ENCODE measurements around the gene REPS1.
"Not testable (repeated sequence)": the region's sequence is repeated elsewhere in the genome, so short reads cannot be mapped to it uniquely, and the experiment has no call there.

REPS1 gene

GRCh38 chr6:138987643-138988468, at the start of gene REPS1:
TSS of gene REPS1 (minus strand) at chr6:138988253. CDS start at chr6:138987682, 571 bp downstream.
- FAIRE-seq = no peak

- no peak for FAIRE-seq
These were observed 49.4 kb upstream of the REPS1 start for GRCh38 chr6:139037490-139037889.

GRCh38 chr6:139030228-139030963, 42.3 kb upstream of the REPS1 start:
- FAIRE-seq = no peak

GRCh38 chr6:139029470-139030227, 41.6 kb upstream of the REPS1 start:
- FAIRE-seq = no peak

- no peak for FAIRE-seq
These were observed 40.8 kb upstream of the REPS1 start, which contains the start of gene ABRACL for GRCh38 chr6:139028658-139029469. TSS of gene ABRACL (plus strand) at chr6:139028745. CDS start at chr6:139034161, 5,416 bp downstream.

GRCh38 chr6:139028215-139028657, 40.2 kb upstream of the REPS1 start:
- no peak for FAIRE-seq

- FAIRE-seq = no peak
These were observed 39.6 kb upstream of the REPS1 start for GRCh38 chr6:139027620-139028182.

GRCh38 chr6:139025416-139025815, 37.4 kb upstream of the REPS1 start:
- not testable (repeated sequence) for FAIRE-seq

- no peak for FAIRE-seq
These were observed 32.6 kb upstream of the REPS1 start for GRCh38 chr6:139020689-139021088.

GRCh38 chr6:139019722-139020121, 31.7 kb upstream of the REPS1 start:
- FAIRE-seq = no peak

GRCh38 chr6:139017227-139017626, 29.2 kb upstream of the REPS1 start:
- no peak for FAIRE-seq

- FAIRE-seq = no peak
These were observed 28.5 kb upstream of the REPS1 start for GRCh38 chr6:139016337-139017213.

- FAIRE-seq = no peak
These were observed 26.9 kb upstream of the REPS1 start for GRCh38 chr6:139014945-139015344.

- FAIRE-seq = no peak
These were observed 25.2 kb upstream of the REPS1 start for GRCh38 chr6:139013185-139013800.

- FAIRE-seq = no peak
These were observed 23.9 kb upstream of the REPS1 start for GRCh38 chr6:139011980-139012379.

- no peak for FAIRE-seq
These were observed 22.6 kb upstream of the REPS1 start for GRCh38 chr6:139010674-139011073.

- FAIRE-seq = no peak
These were observed 20.1 kb upstream of the REPS1 start for GRCh38 chr6:139008117-139008516.

- no peak for FAIRE-seq
These were observed 19.4 kb upstream of the REPS1 start for GRCh38 chr6:139007428-139007827.

GRCh38 chr6:139006477-139006876, 18.4 kb upstream of the REPS1 start:
- no peak for FAIRE-seq

- no peak for FAIRE-seq
These were observed 15.7 kb upstream of the REPS1 start for GRCh38 chr6:139003751-139004150.
